ENCODE measurements around the gene EXOC4. TPM values are rescaled to one million over a fixed set of nuclear protein-coding genes. Genes with fewer than 3 reads are reported as not detected.
"Not testable (repeated sequence)": the region's sequence is repeated elsewhere in the genome, so short reads cannot be mapped to it uniquely, and the experiment has no call there.

Gene EXOC4
- 10 to 100 TPM; 52.4 to 74.0 TPM for total RNA-seq

GRCh38 chr7:133252858-133253518 is at the start of gene EXOC4:
Gene EXOC4 (plus strand): TSS chr7:133253078.
- H3K27ac Mint-ChIP-seq = peak within 1 kb of the TSS; percentile 92 to 94
- no peaks in the 10 kb centered on the region for H3K9me3 Mint-ChIP-seq
- peak; percentile 100 for ATAC-seq
- peaks cover 4 to 27% of the 10 kb centered on the region in 2 donors for H3K36me3 Mint-ChIP-seq
- peak; percentile 87 to 90 for DNase-seq (ENCODE audit: low spot score in 2 of 2)

GRCh38 chr7:133203490-133203889 is 49.4 kb upstream of the EXOC4 start:
- Mint-ChIP-seq H3K36me3 (no peaks in the 10 kb centered on the region), H3K9me3 (no peaks in the 10 kb centered on the region), H3K27ac (no peak overlapping the region)
- DNase-seq (ENCODE audit: low spot score in 2 of 2) (no peak), ATAC-seq (no peak)

DNA sequence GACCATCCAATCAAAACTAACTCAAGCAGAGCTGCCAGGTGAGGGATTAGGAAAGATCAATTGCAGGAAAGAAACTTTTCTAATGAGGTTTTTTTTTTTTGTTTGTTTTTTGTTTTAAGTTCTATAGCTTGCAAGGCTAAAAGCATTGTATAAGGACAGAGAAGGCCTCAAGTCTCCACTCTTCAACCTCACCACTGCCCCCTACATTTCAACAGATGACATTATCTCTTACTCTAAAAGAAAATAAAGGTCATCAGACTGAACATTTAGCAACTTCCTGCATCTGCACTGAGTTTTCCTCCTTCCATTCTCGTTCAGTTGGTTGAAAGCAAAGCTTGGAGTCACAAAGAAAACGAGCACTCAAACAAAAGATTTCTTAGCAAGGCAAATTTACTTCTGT is 45.2 kb upstream of the EXOC4 start:
- ATAC-seq (no peak), DNase-seq (ENCODE audit: low spot score in 2 of 2) (no peak)
- Mint-ChIP-seq H3K36me3 (peaks cover 0 to 10% of the 10 kb centered on the region in 2 donors), H3K27ac (no peak overlapping the region), H3K9me3 (peaks cover 3 to 9% of the 10 kb centered on the region in 2 donors)

DNA sequence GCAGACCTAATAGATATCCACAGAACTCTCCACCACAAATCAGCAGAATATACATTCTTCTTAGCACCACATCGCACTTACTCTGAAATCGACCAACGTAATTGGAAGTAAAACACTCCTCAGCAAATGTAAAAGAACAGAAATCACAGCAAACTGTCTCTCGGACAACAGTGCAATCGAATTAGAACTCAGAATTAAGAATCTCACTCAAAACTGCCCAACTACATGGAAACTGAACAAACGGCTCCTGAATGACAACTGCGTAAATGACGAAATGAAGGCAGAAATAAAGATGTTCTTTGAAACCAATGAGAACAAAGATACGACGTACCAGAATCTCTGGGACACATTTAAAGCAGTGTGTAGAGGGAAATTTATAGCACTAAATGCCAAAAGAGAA is 42.1 kb upstream of the EXOC4 start:
- not testable (repeated sequence) for H3K36me3 Mint-ChIP-seq; H3K27ac Mint-ChIP-seq; H3K9me3 Mint-ChIP-seq; DNase-seq (ENCODE audit: low spot score in 2 of 2); ATAC-seq

GRCh38 chr7:133213772-133214171 is 39.1 kb upstream of the EXOC4 start:
- DNase-seq (ENCODE audit: low spot score in 2 of 2); H3K36me3 Mint-ChIP-seq; ATAC-seq; H3K27ac Mint-ChIP-seq; H3K9me3 Mint-ChIP-seq: not testable (repeated sequence)

GRCh38 chr7:133217773-133218172 is 35.1 kb upstream of the EXOC4 start:
- ATAC-seq (no peak), DNase-seq (ENCODE audit: low spot score in 2 of 2) (no peak)
- Mint-ChIP-seq H3K27ac (no peak overlapping the region), H3K9me3 (peaks cover 0 to 4% of the 10 kb centered on the region in 2 donors), H3K36me3 (no peaks in the 10 kb centered on the region)

GRCh38 chr7:133230591-133231194 is 22.2 kb upstream of the EXOC4 start:
- peaks cover 0 to 3% of the 10 kb centered on the region in 2 donors for H3K9me3 Mint-ChIP-seq
- ATAC-seq (no peak), DNase-seq (ENCODE audit: low spot score in 2 of 2) (peak in 1 of 2 donors; percentile 62)
- H3K27ac Mint-ChIP-seq = no peak overlapping the region
- no peaks in the 10 kb centered on the region for H3K36me3 Mint-ChIP-seq

DNA sequence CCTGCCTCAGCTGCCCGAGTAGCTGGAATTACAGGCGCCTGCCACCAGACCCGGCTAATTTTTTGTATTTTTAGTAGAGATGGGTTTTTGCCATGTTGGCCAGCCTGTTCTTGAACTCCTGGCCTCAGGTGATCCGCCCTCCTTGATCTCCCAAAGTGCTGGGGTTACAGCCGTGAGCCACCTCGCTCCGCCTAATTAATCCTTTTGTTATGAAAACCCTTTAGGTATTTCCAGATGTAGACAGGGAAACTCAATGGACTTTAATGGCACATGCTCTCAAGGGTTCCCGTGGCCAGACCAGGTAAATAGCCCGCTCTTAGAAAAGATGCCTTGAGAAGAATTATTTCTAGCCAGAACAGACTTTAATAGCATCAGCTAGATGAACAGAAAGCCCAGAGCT is 19.7 kb upstream of the EXOC4 start:
- no peak overlapping the region for H3K27ac Mint-ChIP-seq
- no peaks in the 10 kb centered on the region for H3K9me3 Mint-ChIP-seq
- ATAC-seq (no peak), DNase-seq (ENCODE audit: low spot score in 2 of 2) (no peak)
- H3K36me3 Mint-ChIP-seq = no peaks in the 10 kb centered on the region

GRCh38 chr7:133234961-133235875 is 17.7 kb upstream of the EXOC4 start:
- H3K27ac Mint-ChIP-seq = no peak overlapping the region
- no peaks in the 10 kb centered on the region for H3K9me3 Mint-ChIP-seq
- DNase-seq (ENCODE audit: low spot score in 2 of 2) = no peak
- H3K36me3 Mint-ChIP-seq = no peaks in the 10 kb centered on the region
- no peak for ATAC-seq

DNA sequence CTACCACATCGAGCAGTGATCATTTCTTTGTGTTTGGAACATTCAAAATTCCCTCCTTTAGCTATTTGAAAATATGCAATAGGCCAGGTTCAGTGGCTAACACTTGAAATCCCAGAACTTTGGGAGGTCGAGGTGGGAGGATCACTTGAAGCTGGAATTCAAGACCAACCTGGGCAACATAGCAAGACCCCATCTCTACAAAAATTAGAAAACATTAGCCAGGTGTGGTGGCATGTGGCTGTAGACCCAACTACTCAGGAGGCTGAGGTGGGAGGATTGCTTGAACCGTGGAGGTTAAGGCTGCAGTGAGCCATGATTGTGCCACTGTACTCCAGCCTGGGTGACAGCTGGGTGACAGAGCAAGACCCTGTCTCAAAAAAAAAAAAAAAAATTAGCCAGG is 15.3 kb upstream of the EXOC4 start:
- H3K9me3 Mint-ChIP-seq = no peaks in the 10 kb centered on the region
- DNase-seq (ENCODE audit: low spot score in 2 of 2) = no peak
- H3K36me3 Mint-ChIP-seq = no peaks in the 10 kb centered on the region
- no peak for ATAC-seq
- H3K27ac Mint-ChIP-seq = no peak overlapping the region

- Mint-ChIP-seq H3K9me3 (no peaks in the 10 kb centered on the region), H3K36me3 (no peaks in the 10 kb centered on the region), H3K27ac (no peak overlapping the region)
- no peak for ATAC-seq
- no peak for DNase-seq (ENCODE audit: low spot score in 2 of 2)
These were observed 12.6 kb upstream of the EXOC4 start for GRCh38 chr7:133240302-133240701.

DNA sequence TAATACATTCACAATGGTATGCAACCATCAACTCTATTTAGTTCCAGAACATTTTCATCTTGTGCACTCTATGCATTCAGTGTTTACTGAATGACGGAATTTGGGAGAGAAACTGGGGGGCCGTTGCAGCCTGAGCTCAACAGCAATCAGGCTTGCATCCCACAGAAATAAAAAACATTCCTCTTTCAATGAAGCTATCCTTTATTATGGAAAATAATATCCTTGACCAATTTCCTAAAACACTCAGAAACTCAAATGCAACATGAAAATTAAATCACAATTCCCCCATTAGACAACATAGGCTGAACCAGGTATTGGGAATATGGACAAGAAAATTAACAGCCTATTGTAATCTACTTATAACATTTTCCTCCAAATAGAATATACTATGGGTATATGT is 6.3 kb upstream of the EXOC4 start:
- H3K9me3 Mint-ChIP-seq = no peaks in the 10 kb centered on the region
- DNase-seq (ENCODE audit: low spot score in 2 of 2) = no peak

DNA sequence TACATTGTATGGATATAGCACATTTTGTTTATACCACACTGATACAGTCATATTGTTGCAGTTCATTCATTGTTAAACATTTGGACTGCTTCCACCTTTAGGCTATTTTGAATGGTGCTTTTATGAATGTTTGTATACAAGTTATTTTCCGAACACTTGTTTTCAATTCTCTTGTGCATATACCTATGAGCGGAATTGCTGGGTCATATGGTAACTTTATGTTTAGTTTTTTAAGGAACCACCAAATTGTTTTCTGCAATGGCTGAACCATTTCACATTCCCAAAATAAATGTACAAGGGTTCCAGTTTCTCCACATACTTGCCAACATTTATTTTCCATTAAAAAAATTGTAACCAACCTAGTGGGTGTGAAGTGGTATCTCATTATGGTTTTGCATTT is 4.0 kb upstream of the EXOC4 start:
- Mint-ChIP-seq H3K9me3 (no peaks in the 10 kb centered on the region), H3K27ac (no peak overlapping the region), H3K36me3 (peaks cover 0 to 3% of the 10 kb centered on the region in 2 donors)
- DNase-seq (ENCODE audit: low spot score in 2 of 2) (no peak), ATAC-seq (no peak)

More for the DNA sequence above, 6.3 kb upstream of the EXOC4 start:
- no peak overlapping the region for H3K27ac Mint-ChIP-seq
- no peaks in the 10 kb centered on the region for H3K36me3 Mint-ChIP-seq
- ATAC-seq = no peak

DNA sequence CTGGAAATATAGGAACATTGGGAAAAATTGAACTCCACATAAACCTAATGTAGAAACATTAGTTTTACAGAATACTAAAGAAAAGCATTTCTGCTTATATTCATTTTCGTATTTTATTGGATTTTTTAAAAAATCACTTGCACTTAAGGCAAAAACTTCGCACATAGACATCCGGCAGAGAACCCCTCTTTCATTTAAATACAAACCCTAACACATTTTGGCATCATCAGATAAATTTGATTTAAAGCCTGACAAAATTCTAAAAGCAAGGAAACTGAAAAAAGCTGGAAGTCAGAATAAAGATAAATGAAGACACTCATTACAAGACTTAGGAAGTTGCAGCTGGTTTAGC is 396 bp upstream of the EXOC4 start:
- DNase-seq (ENCODE audit: low spot score in 2 of 2) = no peak
- H3K36me3 Mint-ChIP-seq = peaks cover 4 to 27% of the 10 kb centered on the region in 2 donors
- ATAC-seq = no peak
- no peaks in the 10 kb centered on the region for H3K9me3 Mint-ChIP-seq
- H3K27ac Mint-ChIP-seq = peak overlapping the region in 1 of 2 donors; percentile 92

DNA sequence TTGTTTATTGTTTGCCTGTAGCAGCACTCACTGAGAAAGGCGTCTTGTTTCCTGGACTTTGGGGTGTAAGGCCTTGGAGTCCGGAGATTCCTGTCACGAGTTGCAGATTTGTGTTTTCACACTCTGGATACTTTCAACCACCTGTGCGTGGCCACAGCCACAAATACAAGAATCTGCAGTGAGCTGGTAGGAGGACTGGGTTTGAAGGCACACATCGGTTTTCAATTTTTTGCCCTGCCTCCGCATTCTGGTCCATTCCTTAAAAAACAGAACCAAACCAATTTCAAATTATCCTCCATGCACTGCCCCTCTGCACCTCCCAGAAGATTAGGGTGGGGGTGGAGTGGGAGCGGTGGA is 619 bp downstream of the EXOC4 start:
- no peak for ATAC-seq
- Mint-ChIP-seq H3K36me3 (peaks cover 4 to 27% of the 10 kb centered on the region in 2 donors), H3K9me3 (no peaks in the 10 kb centered on the region), H3K27ac (peak overlapping the region; percentile 92 to 94)
- peak in 1 of 2 donors; percentile 7 for DNase-seq (ENCODE audit: low spot score in 2 of 2)

DNA sequence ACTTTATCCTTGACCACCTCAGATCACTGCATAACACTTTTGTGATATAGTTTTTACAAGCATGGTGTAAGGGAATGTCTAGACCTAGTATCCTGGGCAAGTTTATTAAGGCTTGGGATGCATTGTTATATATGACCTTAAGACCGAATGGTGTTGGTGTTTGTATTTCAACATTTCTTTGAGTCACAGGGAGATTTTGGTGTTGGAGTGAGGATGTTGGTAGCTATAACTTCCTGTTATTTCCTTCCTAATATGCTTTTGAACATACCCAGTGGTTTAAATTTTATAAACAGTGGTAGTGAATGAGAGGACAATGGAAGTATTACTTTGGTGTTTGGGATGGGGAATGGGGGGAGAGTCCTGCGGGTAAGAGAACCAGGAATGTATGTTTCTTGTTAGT is 2.6 kb downstream of the EXOC4 start:
- no peaks in the 10 kb centered on the region for H3K9me3 Mint-ChIP-seq
- H3K27ac Mint-ChIP-seq = no peak overlapping the region
- DNase-seq (ENCODE audit: low spot score in 2 of 2) (no peak), ATAC-seq (no peak)
- peaks cover 4 to 27% of the 10 kb centered on the region in 2 donors for H3K36me3 Mint-ChIP-seq

DNA sequence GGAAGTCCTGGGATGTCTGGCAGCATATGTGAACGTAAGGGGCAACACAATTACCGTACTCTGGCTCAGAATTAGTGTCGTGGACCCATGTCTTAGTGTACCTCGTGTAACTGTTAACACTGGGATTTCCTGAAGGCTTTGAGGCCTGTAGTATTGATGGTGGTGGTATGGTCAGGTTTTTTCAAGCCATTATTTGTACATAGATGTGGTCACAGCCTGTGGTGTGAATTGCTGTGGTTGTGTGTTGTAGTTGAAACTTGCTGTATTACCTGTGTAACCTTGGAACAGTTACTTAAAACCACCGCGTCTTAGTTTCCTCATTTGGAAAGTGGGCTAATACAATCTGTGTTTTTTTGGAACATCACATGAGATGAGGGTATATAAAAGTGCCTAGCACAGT is 5.3 kb downstream of the EXOC4 start:
- Mint-ChIP-seq H3K9me3 (no peaks in the 10 kb centered on the region), H3K27ac (no peak overlapping the region), H3K36me3 (peaks cover 17 to 27% of the 10 kb centered on the region in 2 donors)
- DNase-seq (ENCODE audit: low spot score in 2 of 2) (no peak), ATAC-seq (no peak)

Data from activated naive CD4-positive, alpha-beta T cell treated with anti-CD3 and anti-CD28 coated beads, Interleukin-2, amount 50 U/mL, for 72 hours (primary cell).